Adrenal gland (tissue), 12 donors: ENCODE results near the gene MAGEF1. TPM values are rescaled to one million over a fixed set of nuclear protein-coding genes. Genes with fewer than 3 reads are reported as not detected.
A peak's percentile ranks its signal among the peaks of the same experiment; 100 is the strongest.

Source experiments
- DNase-seq, 7 donors: peaks; one replicate each; pipeline ENCODE4 v3.0.0-alpha.2; 2019 to 2020
- H3K27ac ChIP-seq, 5 donors: fragments of 200-600 bp; sonication (generic) in 4 of 5; 1 replicate in 3 of 5; 2 replicates in 2 of 5; pipeline versions ENCODE4 v1.5.1 to v1.8.0; 2016 to 2020; ENCODE audit warnings: mild to moderate bottlenecking in 1 of 5
- H3K27me3 ChIP-seq: fragments of 200-600 bp; 2 replicates; pipeline ENCODE4 v1.8.0; 2021
- H3K36me3 ChIP-seq, 2 donors: fragments of 200-600 bp; replicated peaks in 1 of 2; 1 replicate in 1 of 2; 2 replicates in 1 of 2; pipeline versions ENCODE4 v1.5.1 to v1.8.0; 2018 to 2022
- H3K4me1 ChIP-seq, 2 donors: fragments of 200-600 bp; replicated peaks in 1 of 2; 1 replicate in 1 of 2; 2 replicates in 1 of 2; pipeline versions ENCODE4 v1.5.1 to v1.8.0; 2018 to 2021
- H3K4me3 ChIP-seq, 4 donors: fragments of 200-600 bp; sonication (generic) in 3 of 4; one replicate each; pipeline ENCODE4 v1.5.1; 2016 to 2018
- H3K9me3 ChIP-seq, 3 donors: fragments of 200-600 bp; sonication (generic) in 1 of 3; replicated peaks in 1 of 3; 1 replicate in 2 of 3; 2 replicates in 1 of 3; pipeline versions ENCODE4 v1.5.1 to v1.8.0; 2016 to 2021
- CTCF ChIP-seq, 6 experiments: fragments of 450-650 bp in 4 of 6; fragments of 200-600 bp in 2 of 6; sonication (generic) in 1 of 6; IDR thresholded peaks; 1 replicate in 5 of 6; 2 replicates in 1 of 6; pipeline versions ENCODE4 v1.5.1 to v1.8.0; 2016 to 2021; ENCODE audit warnings: antibody characterized with exemption in 6 of 6, mild to moderate bottlenecking in 2 of 6, moderate library complexity in 1 of 6
- POLR2A ChIP-seq, 2 donors: fragments of 450-650 bp; IDR thresholded peaks; one replicate each; pipeline ENCODE4 v1.6.1; 2017; ENCODE audit warnings: antibody characterized with exemption in 2 of 2, mild to moderate bottlenecking in 2 of 2, moderate library complexity in 1 of 2
- WGBS, 4 donors: extraction: QIAGEN DNeasy Blood & Tissue Kit in 2 of 4; methylation state at CpG; one replicate each; pipeline versions ENCODE4 v1.1.5 to v1.1.7; 2013 to 2017; 5-methylcytosine and 5-hydroxymethylcytosine counted together
- intact Hi-C, 2 donors: fragments of 100-400 bp; cut with DNase I; formaldehyde crosslinking; loops; one replicate each; pipeline versions ENCODE4 v1.14.1 to v1.15.0; 2022 to 2023
- polyA plus RNA-seq, 3 donors: library from polyadenylated mRNA; stranded (reverse); fragments of 200-250 nt in 2 of 3; fragments of 350-450 nt in 1 of 3; fragmentation: Illumina TruSeq in 1 of 3; extraction: RNeasy Lipid Tissue Mini Kit (QIAGEN cat#74804) in 1 of 3; gene quantifications; one replicate each; pipeline ENCODE4 v1.2.3, GENCODE V29; 2013 to 2014
- total RNA-seq, 9 donors: library from RNA; depleted of rRNA in 4 of 9; stranded (reverse); fragments of >200 nt in 4 of 9; fragments of 120-200 nt in 1 of 9; fragmentation: NEBNext Ultra II Directional in 1 of 9; extraction: Animal tissue kit (Norgen Biotek cat#: 25700) in 1 of 9; gene quantifications; one replicate each; pipeline versions ENCODE4 v1.1.0 to v1.2.4, GENCODE V29; 2013 to 2023
- donor health status: healthy with polysubstance abuse.
- donor health status: Bipolar disorder and iron deficiency.
- donor health status: DM: yes; HTN: yes; CAD: no.
- donor health status: DM: no; HTN: no; CAD: no.
- donor health status: DM: no; HTN: no; CAD: no.
- donor health status: DM: yes; HTN: yes; CAD: no.

The MAGEF1 gene
- total and polyA plus RNA-seq, 12 donors: 22.1 to 69.1 (median 36.3) TPM

GRCh38 chr3:184750349-184751083 is 38.7 kb upstream of the MAGEF1 start:
- Histone ChIP-seq H3K36me3 (no peaks in the 10 kb centered on the region), H3K27me3 (no peaks in the 10 kb centered on the region), H3K4me1 (no peaks in the 10 kb centered on the region), H3K27ac (no peak overlapping the region), H3K9me3 (no peaks in the 10 kb centered on the region), H3K4me3 (no peak overlapping the region)
- WGBS, 4 donors: 68 to 82% (median 79%) methylated on average over 16 to 18 of the region's 18 CpGs
- intact Hi-C loops: no loop called here
- TF ChIP-seq POLR2A (IDR thresholded peaks at IDR 0.05) (no peak), CTCF (IDR thresholded peaks at IDR 0.05) (no peak)
- no peak for DNase-seq

- Histone ChIP-seq H3K9me3 (no peaks in the 10 kb centered on the region), H3K4me3 (no peak overlapping the region), H3K27me3 (no peaks in the 10 kb centered on the region), H3K27ac (no peak overlapping the region), H3K4me1 (no peaks in the 10 kb centered on the region), H3K36me3 (no peaks in the 10 kb centered on the region)
- no peak for DNase-seq
- WGBS, 4 donors: 57 to 85% (median 80%) methylated on average over 2 of the region's 2 CpGs
- no peak for TF ChIP-seq POLR2A (IDR thresholded peaks at IDR 0.05)
- intact Hi-C loops: no loop called here
These were observed 37.4 kb upstream of the MAGEF1 start for GRCh38 chr3:184749168-184749744.

GRCh38 chr3:184748219-184749135 is 36.6 kb upstream of the MAGEF1 start:
- Histone ChIP-seq H3K4me1 (no peaks in the 10 kb centered on the region), H3K4me3 (no peak overlapping the region), H3K36me3 (no peaks in the 10 kb centered on the region), H3K27me3 (no peaks in the 10 kb centered on the region), H3K9me3 (no peaks in the 10 kb centered on the region), H3K27ac (no peak overlapping the region)
- 59 to 66% (median 63%) methylated on average over 8 of the region's 8 CpGs for WGBS, 4 donors
- TF ChIP-seq CTCF (IDR thresholded peaks at IDR 0.05) (peak in 1 of 6 experiments; percentile 15), POLR2A (IDR thresholded peaks at IDR 0.05) (no peak)
- intact Hi-C loops: no loop called here
- no peak for DNase-seq

GRCh38 chr3:184746131-184747120 is 34.6 kb upstream of the MAGEF1 start:
- no peak overlapping the region for H3K4me3 ChIP-seq
- no peaks in the 10 kb centered on the region for H3K9me3 ChIP-seq
- H3K36me3 ChIP-seq: no peaks in the 10 kb centered on the region
- WGBS, 4 donors: 83 to 92% (median 89%) methylated on average over 13 to 14 of the region's 14 CpGs
- H3K27me3 ChIP-seq: no peaks in the 10 kb centered on the region
- TF ChIP-seq POLR2A (IDR thresholded peaks at IDR 0.05): no peak
- TF ChIP-seq CTCF (IDR thresholded peaks at IDR 0.05): no peak
- no peak overlapping the region for H3K27ac ChIP-seq
- DNase-seq: no peak
- H3K4me1 ChIP-seq: no peaks in the 10 kb centered on the region
- intact Hi-C loops: no loop called here
